ENCODE measurements around the gene GATA2. TPM values are rescaled to one million over a fixed set of nuclear protein-coding genes. Genes with fewer than 3 reads are reported as not detected.

GATA2 gene
- total and polyA plus RNA-seq, 2 of the 8 experiments (the other 6 are each of a cell fraction or from before 2014, with no cell fraction given) = 0.03 to 0.30 TPM

GRCh38 chr3:128541246-128541645 is 48.2 kb upstream of the GATA2 start:
- Histone ChIP-seq H2AK5ac (ENCODE audit: low read depth, low read length) (no peak overlapping the region), H3K56ac (replicated peaks; ENCODE audit: insufficient read length, low read depth, low read length) (no peak overlapping the region), H3K9me3 (ENCODE audit: insufficient read depth in 2 of 2, low read depth in 1 of 2, low read length in 1 of 2) (0 out of 4 replicates have a peak, but pooled peaks cover 0 to 4% of the 10 kb centered on the region in 2 experiments), H3K27ac (ENCODE audit: low read depth, low read length) (no peak overlapping the region), H3K14ac (ENCODE audit: insufficient read length) (no peak overlapping the region), H3K23ac (ENCODE audit: insufficient read length) (no peak overlapping the region), H4K8ac (ENCODE audit: extremely low read depth, insufficient read depth, low read length) (no peak overlapping the region), H3K9ac (replicated peaks in 1 of 4; ENCODE audit: extremely low read depth in 1 of 4, low read depth in 3 of 4, low read length in 3 of 4) (no peak overlapping the region), H4K20me1 (replicated peaks in 1 of 2; ENCODE audit: control insufficient read depth in 1 of 2, insufficient read depth in 2 of 2, low read length in 2 of 2) (no peaks in the 10 kb centered on the region), H3K4me3 (ENCODE audit: extremely low read depth in 1 of 4, insufficient read depth in 2 of 4, low read depth in 3 of 4, low read length in 4 of 4) (no peak overlapping the region), H2BK20ac (ENCODE audit: low read length) (no peak overlapping the region), H3K79me1 (ENCODE audit: low read depth, low read length) (no peaks in the 10 kb centered on the region), H3K36me3 (ENCODE audit: control insufficient read depth in 2 of 4, insufficient read depth in 4 of 4, low read length in 3 of 4) (no peaks in the 10 kb centered on the region), H2AFZ (ENCODE audit: low read length) (no peak overlapping the region), H3K79me2 (ENCODE audit: control insufficient read depth in 1 of 2, insufficient read depth in 2 of 2, low read length in 2 of 2) (no peaks in the 10 kb centered on the region), H4K5ac (ENCODE audit: insufficient read length, low read depth, low read length) (no peak overlapping the region), H3K18ac (ENCODE audit: extremely low read depth, low read length) (no peak overlapping the region), H2BK5ac (ENCODE audit: low read depth, low read length) (no peak overlapping the region), H3K4me1 (replicated peaks in 1 of 4; ENCODE audit: control insufficient read depth in 3 of 4, insufficient read depth in 4 of 4, low read length in 3 of 4) (no peaks in the 10 kb centered on the region), H3K4me2 (ENCODE audit: insufficient read depth in 1 of 2, low read depth in 2 of 2, low read length in 2 of 2) (no peak overlapping the region), H2BK120ac (replicated peaks; ENCODE audit: low read depth, low read length) (no peak overlapping the region), H2BK15ac (ENCODE audit: low read length) (no peak overlapping the region), H2BK12ac (ENCODE audit: low read depth, low read length) (no peak overlapping the region), H3K4ac (replicated peaks; ENCODE audit: insufficient read length, low read depth, low read length) (no peak overlapping the region), H3K27me3 (replicated peaks in 1 of 4; ENCODE audit: control insufficient read depth in 3 of 4, extremely low read depth in 1 of 4, insufficient read depth in 3 of 4, low read length in 3 of 4) (no peaks in the 10 kb centered on the region), H4K91ac (replicated peaks; ENCODE audit: insufficient read length, low read length) (no peak overlapping the region), H3K23me2 (ENCODE audit: low read depth, low read length) (no peaks in the 10 kb centered on the region)
- TF ChIP-seq POLR2AphosphoS5 (IDR thresholded peaks at IDR 0.05; ENCODE audit: low read depth, low read length) (no peak), KDM5A (IDR thresholded peaks at IDR 0.05; ENCODE audit: low read length) (no peak), ATF3 (IDR thresholded peaks at IDR 0.05; ENCODE audit: insufficient read depth, low read depth, low read length) (no peak), BRCA1 (IDR thresholded peaks at IDR 0.05; ENCODE audit: low read depth, low read length) (no peak), CTCF (IDR thresholded peaks at IDR 0.05; ENCODE audit: control extremely low read depth in 1 of 3, insufficient read depth in 1 of 3, low read depth in 1 of 3, low read length in 3 of 3) (no peak), TEAD4 (IDR thresholded peaks at IDR 0.05; ENCODE audit: low read depth, low read length) (no peak), FOSL1 (IDR thresholded peaks at IDR 0.05; ENCODE audit: insufficient read depth, low read depth, low read length) (no peak), NRF1 (IDR thresholded peaks at IDR 0.05; ENCODE audit: low read depth, low read length) (no peak)
- 74% methylated on average over 2 of the region's 2 CpGs; no CpG with 5 or more reads in 1 of the 2 experiments for WGBS, 2 experiments (ENCODE audit: extremely low coverage in 1 of 2, insufficient coverage in 1 of 2, insufficient read length in 1 of 2, insufficient replicate concordance in 2 of 2, low coverage in 1 of 2, low lambda C conversion rate in 2 of 2, missing lambda C conversion rate in 1 of 2)
- FAIRE-seq (no peak), DNase-seq (ENCODE audit: low read depth in 1 of 2, low spot score in 2 of 2) (no peak)
- POLR2A ChIA-PET (ENCODE audit: partially characterized antibody) = no interaction called here
- CTCF ChIA-PET (ENCODE audit: partially characterized antibody) = interaction anchor here (0.7 to 1.3 kb wide), 4 partner anchors 9 to 105 kb away, joined by 3 to 4 read pairs (median 3); no protein-coding TSS in a partner anchor
